ENCODE data around the gene EHMT1.

The EHMT1 gene

GRCh38 chr9:137829260-137829996 is 210.6 kb downstream of the EHMT1 start:
- no peak for DNase-seq (ENCODE audit: low read depth)

DNA sequence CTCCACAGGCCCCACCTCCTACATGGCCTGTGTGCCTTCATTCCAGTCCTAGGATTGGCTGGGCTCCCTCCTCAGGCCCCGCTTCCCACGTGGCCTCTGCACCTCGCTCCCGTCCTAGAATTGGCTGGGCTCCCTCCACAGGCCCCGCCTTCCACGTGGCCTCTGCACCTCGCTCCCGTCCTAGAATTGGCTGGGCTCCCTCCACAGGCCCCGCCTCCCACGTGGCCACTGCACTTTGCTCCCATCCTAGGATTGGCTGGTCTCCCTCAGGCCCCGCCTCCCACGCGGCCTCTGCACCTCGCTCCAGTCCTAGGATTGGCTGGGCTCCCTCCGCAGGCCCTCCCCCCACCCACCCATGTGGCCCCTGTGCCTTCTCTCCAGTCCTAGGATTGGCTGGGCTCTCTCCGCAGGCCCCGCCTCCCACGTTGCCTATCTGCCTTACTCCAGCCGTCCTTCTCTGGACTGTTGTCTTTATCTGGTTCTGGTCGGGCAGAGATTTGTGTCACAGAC is 213.4 kb downstream of the EHMT1 start:
- DNase-seq (ENCODE audit: low read depth): no peak

GRCh38 chr9:137832830-137833590 is 214.2 kb downstream of the EHMT1 start:
- DNase-seq (ENCODE audit: low read depth): no peak

DNA sequence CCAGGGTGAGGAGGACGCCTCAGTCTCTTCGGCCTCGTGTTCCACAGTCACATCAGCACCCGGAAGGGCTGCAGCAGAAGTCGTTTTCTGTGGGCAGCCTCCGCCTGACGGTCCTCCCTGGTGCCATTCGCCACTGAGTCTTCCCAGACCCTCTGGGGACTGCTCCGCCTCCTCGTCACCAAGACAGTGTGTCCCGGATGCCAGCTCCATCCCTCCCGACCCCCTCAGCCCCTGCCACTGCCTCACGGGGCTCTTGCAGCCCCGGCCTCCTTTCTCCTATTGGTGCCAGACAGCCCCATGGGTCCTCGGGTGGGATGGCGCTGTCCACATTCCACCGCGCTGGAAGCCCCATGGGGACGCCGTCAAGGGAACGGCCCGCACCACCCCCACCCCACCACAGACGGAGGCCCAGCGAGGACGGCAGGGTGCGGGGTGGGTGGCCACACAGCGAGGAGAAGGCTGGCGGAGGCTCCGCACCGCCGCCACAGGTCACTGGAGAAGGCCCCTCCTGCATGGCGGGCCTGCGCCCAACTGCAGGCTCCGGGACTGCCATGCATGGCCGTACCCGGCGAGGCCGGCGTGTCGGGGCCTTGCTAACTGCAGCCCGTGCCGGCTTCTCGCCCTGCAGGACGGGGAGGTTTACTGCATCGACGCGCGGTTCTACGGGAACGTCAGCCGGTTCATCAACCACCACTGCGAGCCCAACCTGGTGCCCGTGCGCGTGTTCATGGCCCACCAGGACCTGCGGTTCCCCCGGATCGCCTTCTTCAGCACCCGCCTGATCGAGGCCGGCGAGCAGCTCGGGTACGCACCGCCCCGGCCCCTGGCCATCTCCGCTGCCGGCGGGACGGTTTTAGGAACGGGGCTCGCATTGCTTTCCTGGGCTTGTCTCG is 215.2 kb downstream of the EHMT1 start:
- DNase-seq (ENCODE audit: low read depth): no peak

DNA sequence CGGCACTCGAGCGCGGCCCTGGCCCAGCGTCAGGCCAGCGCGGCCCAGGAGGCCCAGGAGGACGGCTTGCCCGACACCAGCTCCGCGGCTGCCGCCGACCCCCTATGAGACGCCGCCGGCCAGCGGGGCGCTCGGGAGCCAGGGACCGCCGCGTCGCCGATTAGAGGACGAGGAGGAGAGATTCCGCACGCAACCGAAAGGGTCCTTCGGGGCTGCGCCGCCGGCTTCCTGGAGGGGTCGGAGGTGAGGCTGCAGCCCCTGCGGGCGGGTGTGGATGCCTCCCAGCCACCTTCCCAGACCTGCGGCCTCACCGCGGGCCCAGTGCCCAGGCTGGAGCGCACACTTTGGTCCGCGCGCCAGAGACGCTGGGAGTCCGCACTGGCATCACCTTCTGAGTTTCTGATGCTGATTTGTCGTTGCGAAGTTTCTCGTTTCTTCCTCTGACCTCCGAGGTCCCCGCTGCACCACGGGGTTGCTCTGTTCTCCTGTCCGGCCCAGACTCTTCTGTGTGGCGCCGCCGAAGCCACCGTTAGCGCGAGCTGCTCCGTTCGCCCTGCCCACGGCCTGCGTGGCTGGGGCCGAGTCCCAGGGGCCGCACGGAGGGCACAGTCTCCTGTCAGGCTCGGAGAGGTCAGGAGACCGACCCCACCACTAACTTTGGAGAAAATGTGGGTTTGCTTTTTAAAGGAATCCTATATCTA is 216.2 kb downstream of the EHMT1 start:
- no peak for DNase-seq (ENCODE audit: low read depth)

DNA sequence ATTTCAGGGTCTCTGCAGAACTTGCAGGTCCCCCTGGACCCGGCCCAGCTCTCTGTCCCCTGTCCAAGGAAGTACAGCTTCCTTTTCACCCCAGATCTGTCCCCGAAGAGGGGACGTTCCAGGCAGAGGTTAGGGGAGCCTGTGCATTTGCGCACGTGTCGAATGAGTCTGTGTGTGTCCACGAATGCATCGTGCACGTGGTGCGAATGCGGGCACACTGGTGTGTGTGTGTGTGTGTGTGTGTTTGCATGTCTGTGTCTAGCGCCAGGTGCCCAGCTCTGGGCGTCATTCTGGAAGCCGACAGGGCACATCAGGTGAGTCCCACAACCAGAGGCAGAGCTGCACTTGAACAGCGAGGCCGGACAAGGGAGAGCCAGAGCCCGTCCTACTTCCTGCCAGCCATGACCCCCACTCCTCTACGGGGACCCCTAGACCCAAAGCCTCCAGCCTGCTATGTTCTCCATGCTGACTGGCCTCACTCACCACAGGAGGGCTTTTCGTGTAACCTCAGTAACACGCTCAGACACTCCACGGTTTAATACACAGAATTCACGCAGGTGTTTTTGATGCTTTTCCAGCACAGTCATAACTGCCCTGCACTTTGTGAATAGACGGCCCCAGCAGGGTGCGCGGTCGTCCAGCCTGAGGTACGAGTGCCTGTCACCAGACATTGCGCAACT is 217.5 kb downstream of the EHMT1 start:
- no peak for DNase-seq (ENCODE audit: low read depth)

DNA sequence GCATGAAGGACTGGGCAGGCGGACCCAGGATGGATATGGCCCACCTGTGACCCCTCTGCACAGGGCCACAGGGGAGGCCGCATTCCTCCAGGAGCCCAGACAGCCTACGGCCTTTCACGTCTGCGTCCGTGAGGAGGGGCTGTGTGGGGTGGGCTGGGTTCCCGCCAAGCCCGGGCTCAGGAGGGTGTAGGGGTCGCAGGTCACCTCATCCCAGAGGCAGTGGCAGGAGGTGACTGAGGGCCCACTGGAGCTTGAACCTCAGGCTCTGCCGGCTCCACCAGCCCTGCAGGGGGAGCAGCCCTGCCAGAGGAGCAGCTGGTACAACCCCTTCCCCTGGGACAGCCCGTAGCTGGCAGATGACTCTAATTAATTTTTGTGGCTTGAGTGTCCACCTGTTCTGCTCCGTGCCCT is 218.0 kb downstream of the EHMT1 start:
- DNase-seq (ENCODE audit: low read depth): no peak

GRCh38 chr9:137837345-137838278 is 218.8 kb downstream of the EHMT1 start:
- DNase-seq (ENCODE audit: low read depth): no peak

DNA sequence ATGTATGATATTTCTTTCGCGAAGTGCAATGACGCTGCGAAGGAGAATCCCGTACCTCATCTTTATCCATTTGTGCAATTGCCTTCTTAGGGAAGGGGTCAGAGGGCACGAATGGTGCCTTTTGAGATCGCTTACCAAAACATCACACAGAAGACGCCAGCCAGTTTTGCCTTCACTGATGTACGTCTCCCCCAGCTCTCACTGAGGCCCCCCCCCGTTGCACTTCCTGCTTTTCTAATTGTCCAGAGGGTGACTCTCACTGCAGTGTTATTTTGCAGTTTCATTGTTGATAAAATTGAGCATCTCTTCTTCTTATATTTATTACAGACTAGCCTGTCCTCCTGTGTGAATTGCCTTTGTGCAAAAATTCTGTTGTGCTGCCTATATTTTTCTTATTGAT is 219.8 kb downstream of the EHMT1 start:
- no peak for DNase-seq (ENCODE audit: low read depth)

GRCh38 chr9:137843355-137843754 is 224.6 kb downstream of the EHMT1 start:
- no peak for DNase-seq (ENCODE audit: low read depth)

GRCh38 chr9:137851516-137852267 is 232.9 kb downstream of the EHMT1 start:
- DNase-seq (ENCODE audit: low read depth): no peak

- DNase-seq (ENCODE audit: low read depth): no peak
These were observed 234.7 kb downstream of the EHMT1 start for GRCh38 chr9:137853392-137853995.

DNA sequence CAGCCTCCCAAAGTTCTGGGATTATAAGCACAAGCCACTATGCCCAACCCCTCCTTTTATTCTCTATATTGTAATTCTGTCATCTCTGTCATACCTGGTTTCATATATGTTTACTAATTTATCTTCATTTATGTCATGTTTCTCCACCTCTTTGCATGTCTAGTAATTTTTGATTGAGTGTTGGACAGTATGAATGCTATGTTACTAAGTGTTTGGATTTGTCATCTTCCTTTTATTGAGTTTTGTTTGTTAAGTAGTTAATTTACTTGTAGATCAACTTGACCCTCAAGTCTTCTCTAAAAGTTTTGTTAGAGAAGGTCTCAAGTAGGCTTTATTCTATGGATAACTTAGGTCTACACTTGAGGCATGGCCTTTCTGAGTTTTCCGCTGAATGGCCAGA is 241.6 kb downstream of the EHMT1 start:
- DNase-seq (ENCODE audit: low read depth): no peak

DNA sequence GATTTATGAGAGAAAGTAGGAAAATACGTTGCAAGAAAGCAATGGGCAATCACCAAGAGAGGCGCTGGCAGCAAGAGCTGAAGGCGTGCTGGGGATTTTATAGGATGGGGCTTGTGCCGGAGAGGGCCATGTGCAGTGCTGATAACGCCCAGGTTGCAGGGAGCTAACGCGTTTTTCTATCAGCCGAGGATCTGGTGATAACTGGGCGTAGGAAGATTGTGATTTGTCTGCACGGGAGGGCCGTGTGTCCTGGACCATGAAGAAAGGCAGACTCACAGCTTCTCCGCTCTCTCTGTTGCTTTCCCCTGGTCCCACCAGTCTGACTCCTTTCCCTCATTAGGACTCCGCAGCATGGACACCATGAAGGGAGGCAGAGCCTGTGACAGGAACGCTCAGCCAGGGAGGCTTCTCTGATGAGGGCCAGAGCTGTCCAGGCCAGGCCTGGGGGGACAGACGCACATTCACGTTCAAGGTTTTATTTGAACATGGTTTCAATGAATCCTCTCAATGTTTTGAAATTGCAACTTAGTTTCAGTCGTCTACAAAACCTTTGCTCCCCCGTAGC is 246.9 kb downstream of the EHMT1 start:
- DNase-seq (ENCODE audit: low read depth): no peak

GRCh38 chr9:137866226-137867141 is 247.7 kb downstream of the EHMT1 start:
- DNase-seq (ENCODE audit: low read depth): no peak

DNA sequence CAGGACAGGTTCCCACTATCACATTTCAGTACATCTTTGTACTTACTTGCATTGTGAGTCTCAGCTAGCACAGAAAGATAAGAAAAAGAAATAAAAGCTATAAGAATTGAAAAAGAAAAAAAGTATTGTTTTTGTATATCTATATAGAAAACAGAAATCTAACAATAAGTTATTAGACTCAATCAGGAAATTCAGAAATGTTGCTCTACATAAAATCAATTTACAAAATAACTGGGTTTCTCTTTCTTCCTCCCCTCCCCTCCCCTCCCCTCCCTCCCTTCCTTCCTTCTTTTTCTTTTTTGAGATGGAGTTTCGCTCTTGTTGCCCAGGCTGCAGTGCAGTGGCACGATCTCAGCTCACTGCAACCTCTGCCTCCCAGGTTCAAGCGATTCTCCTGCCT is 251.6 kb downstream of the EHMT1 start:
- DNase-seq (ENCODE audit: low read depth): no peak

DNA sequence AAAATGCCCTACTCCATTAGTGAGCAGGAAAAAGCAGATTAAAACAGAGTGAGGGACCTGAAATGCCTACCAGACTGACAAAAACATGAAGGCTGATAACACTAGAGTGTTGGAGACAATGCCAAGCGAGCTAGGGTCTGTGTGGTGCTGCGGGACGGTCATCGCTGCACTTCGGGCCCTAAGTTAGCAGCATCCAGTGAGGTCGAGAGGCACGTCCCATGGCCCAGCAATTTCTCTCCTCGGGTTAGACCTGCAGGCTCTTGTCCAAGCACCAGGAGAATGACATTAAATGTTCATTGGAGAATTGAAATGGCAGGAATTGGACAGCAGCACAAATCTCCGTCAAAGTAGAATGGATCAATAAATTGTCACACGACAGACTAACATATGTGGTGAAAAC is 253.5 kb downstream of the EHMT1 start:
- no peak for DNase-seq (ENCODE audit: low read depth)

All from activated T-cell treated with anti-CD3 and anti-CD28 coated beads for 24 hours (primary cell).